Activated gamma-delta T cell treated with Interleukin-2 at 50 U/mL for 16 hours (primary cell): Measurements from ENCODE around the gene THRB.

Experiments used
- DNase-seq: peaks from one replicate; pipeline ENCODE4 v3.0.0-alpha.2; 2020

Gene THRB

GRCh38 chr3:24510030-24510648 is 15.5 kb upstream of the THRB start:
- no peak for DNase-seq

DNA sequence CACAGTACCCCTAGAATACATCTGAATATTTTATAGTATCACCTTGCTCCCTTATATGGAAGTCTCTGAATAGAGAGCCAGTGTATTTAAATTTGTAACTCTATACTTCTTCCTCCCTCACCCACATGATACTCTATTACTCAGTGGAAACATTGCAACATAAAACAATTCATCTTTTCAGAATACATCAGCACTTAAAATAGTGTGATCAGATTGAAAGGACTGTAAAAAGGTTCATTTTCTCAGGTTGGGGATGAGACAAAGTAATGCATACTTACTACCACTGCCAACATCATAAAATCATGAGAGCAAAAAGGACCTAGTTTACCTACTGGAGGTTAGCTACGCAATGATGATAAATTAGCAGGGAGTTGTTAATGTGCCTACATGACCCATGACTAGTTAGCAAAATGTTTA is 13.8 kb upstream of the THRB start:
- no peak for DNase-seq

DNA sequence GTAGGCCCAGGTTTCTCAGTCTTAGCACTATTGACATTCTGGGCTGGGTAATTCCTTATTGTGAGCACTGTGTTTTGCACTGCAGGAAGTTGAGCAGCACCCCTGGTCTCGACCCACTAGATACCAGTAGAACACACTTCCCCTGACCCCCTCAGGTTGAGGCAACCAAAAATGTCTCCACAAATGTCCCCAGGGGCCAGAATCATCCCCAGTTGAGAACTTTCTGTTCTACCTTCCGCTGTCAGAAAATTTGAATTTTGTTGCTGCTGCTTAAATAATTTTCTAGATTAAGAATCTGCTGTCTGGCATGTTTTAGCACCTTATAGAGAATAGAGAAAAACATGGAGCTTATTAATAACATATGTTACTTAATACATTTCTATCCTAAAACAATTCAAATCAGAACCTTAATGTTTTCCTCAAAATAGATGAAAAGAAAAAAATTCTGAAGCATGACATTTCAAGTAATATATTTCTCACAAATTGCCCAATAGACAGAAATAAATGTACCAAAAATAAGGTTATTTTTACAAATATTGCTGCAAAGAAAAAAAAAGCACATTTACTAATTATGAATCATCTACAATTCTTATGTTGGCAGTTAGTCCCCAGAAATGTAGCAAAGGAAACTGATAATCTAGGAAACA is 13.2 kb upstream of the THRB start:
- DNase-seq, result no peak

DNA sequence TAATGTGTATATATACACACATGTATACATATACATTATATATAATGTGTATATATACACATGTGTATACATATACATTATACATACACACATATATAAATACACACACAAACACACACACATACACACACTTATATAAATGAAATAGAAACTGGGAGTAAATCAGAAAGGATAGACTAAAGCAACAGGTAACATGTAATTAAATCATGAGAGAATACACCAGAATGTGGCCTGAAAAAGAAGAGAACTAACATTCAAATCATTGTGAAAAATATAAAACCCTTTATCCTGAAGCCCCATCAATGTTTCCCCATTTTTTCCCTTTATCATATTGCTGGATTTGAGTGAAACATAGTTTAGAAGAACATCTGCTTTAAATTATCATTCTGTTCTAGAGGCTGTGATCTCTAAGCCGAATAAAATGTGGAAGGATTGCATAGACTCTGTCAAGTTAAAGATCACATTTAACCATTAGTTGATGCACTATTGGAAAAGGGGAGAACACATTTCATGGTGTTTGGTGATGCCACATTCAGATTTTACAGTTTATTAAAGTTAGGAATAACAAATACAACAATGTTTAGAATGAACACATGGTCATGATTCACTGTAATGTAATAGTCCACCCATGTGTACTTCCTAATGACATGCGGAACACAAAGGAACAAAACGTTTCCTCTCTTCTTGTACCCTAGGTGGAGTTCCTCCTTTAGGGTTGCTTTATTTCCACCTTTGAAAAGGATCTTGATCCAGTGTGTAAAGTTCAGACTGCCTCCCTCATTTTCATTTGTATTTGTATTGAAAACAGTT is 12.5 kb upstream of the THRB start:
- no peak for DNase-seq

- no peak for DNase-seq
These were observed 11.3 kb upstream of the THRB start for GRCh38 chr3:24505691-24506550.

GRCh38 chr3:24504772-24505171 is 10.1 kb upstream of the THRB start:
- no peak for DNase-seq

GRCh38 chr3:24503616-24504113 is 9.0 kb upstream of the THRB start:
- DNase-seq, result no peak

GRCh38 chr3:24502690-24503089 is 8.0 kb upstream of the THRB start:
- no peak for DNase-seq

DNA sequence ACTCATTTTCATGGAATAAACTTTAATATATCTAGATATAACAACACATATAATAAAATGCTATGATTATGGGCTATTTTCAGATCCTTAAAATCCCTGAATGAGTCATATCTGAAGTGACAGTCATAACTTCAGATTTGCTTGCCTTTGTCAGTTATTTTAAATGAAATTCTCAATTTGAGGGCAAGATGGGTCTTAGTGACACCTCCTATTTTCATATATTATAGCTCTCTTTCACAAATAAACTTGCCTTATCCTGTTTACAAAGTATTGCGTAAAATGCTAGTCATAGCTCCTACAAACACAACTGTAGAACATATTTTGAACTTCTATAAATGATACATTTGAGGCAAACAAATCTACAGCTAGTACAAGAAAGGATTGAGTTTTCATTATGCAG is 6.2 kb upstream of the THRB start:
- no peak for DNase-seq

GRCh38 chr3:24499991-24500390 is 5.3 kb upstream of the THRB start:
- DNase-seq, result no peak

DNA sequence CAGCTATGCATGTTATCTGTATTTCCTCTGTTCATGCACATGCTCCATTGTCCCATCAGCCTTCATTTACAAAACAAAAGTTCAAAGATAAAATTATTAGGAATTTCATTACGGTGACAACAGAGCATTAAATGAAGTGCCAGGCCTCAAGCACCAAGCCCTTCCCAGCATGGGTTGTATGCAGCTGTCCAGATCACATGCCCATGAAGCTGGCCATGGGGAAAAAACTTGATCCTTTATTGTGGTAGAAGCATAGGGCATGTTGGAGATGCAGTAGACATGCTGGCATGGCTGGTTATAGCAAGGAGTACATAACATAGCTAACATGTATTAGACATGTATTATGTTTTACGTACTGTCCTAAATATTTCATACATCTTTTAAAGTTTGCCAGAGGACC is 4.1 kb upstream of the THRB start:
- DNase-seq, result no peak

- no peak for DNase-seq
These were observed 3.7 kb upstream of the THRB start for GRCh38 chr3:24498391-24498790.

GRCh38 chr3:24497942-24498341 is 3.3 kb upstream of the THRB start:
- DNase-seq, result no peak

- DNase-seq, result no peak
These were observed 2.2 kb upstream of the THRB start for GRCh38 chr3:24496529-24497482.

DNA sequence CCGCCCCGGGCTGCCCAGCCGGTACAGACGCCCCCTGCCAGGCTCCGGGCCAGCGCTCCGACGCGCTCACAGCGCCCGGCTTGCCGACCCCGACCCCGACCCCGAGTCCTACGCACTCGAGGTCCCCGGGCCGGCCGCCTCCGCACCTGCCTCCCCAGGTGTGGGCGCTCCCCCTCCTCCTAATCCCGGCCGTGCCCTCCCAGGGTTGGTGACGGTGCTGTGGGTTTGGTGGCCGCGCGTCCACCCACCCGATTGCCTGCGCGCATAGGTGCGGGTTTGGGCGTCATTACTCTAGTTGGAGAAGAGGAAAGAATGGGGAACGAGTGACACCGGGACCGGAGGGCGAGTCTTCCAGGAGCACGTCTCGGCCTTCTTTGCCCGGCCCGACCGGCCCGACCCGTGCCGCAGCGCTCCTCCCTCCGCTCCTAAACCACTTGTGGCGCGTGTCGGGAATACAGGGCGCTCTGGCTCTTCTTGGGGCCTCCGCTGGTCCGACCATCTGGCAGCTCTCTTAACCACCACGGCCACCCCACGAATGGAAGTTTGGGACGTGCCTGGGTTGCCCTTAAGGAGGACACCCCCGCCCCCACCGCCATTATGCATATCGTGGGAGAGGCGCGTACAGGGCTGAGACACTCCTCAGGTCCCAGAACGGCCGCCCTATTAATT is 810 bp upstream of the THRB start:
- no peak for DNase-seq

DNA sequence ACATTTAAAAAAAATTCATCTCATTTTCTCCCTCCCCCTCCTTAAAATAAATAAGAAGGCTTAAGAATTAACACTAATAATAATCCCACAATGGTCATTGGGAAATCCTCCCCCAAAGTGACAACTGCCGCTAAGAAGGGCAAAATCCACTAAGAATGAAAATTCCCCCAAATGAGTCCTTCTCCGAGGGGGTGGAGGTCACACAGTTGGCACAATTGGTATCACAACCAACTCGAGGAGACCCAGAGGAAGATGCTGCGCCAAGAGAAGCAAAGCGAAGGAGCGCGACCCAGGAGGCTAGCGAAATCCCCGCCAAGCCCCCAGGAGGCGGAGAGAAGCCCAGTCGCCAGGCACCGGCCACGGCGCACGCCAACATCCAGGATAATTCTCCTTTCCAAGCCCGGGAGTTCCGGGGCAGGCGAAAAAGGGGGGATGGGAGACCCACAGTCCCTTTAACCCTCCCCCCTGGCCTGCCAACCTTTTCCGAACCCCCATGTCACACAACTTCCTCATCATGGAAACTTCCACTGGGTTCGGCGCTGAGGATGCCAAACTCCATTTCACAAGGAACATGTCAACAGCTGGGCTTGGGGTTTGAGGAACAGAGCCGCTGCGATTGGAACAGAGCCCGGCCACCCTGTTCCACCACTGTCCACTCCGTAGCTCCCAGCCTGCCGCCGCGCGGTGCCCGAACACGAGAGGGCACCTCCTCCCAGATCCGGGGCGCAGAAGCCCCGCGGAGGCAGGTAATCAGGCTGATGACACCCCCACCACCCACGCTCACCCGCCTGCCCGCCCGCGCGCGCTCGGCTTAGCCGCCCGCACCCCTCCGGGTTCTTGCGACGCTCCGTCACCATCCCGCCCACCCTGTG is 668 bp downstream of the THRB start:
- DNase-seq, result no peak

DNA sequence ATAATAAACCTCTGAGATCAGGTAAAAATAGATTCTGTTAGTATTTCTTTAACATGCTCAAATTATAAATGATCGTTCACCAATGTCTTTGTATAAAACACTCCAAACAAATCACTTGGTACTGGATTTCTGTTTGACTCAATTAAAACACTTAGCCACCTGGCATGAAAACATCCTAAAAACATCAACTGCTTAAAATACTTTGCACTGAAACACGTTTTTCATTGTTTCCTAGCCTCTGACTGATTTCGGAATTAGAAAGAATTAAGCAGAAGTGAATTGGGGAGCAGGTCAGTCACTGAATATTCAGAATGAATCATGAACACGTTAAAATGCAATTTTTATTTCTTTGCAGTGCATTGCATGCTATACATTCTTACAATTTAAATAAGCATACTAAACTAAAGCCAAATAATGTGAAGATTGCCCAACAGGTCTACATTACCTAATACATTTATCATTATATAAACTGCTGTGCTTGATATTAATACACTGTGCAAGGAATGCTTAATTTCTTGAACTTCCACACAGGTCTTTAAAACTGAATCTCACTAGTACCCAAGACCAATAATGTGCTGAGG is 1.6 kb downstream of the THRB start:
- DNase-seq, result no peak

DNA sequence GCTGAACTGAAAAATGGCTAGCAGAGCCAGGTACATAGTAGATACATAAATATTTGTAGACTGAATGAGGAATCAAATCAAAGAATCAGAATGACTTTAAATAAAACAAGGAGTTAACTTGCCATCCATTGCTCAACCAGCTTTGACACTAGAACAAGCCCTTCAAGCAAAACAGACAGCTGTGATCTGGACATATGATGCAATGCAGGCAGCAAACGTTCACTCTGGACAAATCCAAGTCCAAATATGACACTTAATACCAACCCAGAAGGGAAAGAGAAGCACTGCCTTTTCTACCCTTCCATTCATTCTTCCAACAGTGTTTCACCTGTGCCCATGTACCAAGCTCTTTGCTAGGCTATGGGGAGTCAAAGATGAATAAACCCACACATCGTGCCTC is 4.5 kb downstream of the THRB start:
- no peak for DNase-seq

DNA sequence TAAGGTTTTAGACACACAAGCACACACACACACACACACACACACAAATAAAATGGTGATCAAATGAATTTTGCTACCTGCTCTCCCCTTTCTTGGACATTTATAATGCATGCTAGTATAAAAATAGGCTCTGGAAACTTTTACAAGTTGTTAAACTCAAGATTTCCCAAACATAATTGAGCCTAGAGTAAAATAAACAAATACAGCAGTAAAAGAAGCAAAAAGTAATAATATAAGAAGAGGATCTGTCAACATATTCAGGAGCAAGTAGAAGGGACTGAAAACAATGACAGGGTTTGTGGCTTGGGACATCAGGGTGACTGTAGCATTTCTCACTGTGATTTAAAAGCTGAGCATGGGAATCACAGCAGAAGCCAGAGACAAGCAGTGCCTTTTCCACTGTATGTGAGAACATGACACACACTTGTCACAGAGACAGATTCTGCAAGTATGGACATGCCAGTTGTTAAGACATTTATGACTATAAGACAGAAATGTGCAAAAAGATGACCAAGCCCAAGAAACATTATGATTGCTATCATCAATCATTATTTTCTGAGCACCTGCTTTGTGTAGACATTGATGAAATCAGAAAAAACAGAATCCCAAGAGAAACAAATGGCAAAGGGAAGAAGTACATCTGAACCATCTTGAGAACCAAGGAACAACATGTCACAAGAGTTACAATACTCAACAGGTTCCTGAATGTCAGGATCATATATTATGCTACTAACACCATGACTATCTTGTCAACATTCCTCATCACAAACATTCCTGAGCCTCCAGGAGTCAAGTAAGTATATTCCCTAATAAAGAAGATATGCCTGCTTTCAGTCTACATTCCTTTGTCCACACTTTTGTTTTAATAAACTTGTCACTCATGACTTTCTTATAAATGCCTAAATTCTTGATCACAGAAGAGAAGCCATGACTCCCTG is 7.1 kb downstream of the THRB start:
- no peak for DNase-seq
